Gastroesophageal sphincter (tissue), 3 donors: ENCODE data around the gene DRGX.

Experiments
- CTCF ChIP-seq, 4 experiments: fragments of 200-600 bp in 2 of 4; fragments of 450-650 bp in 2 of 4; sonication (generic) in 1 of 4; IDR thresholded peaks; one replicate each; pipeline ENCODE4 v1.5.1; 2017 to 2019; ENCODE audit warnings: antibody characterized with exemption in 4 of 4, mild to moderate bottlenecking in 2 of 4, moderate library complexity in 2 of 4
- EP300 ChIP-seq: sonication (generic); formaldehyde crosslinking; IDR thresholded peaks from one replicate; pipeline ENCODE4 v1.6.1; 2017; ENCODE audit warnings: antibody characterized with exemption, mild to moderate bottlenecking
- POLR2A ChIP-seq, 2 donors: fragments of 450-650 bp; IDR thresholded peaks; one replicate each; pipeline ENCODE4 v1.6.1; 2017; ENCODE audit warnings: antibody characterized with exemption in 2 of 2, mild to moderate bottlenecking in 2 of 2, moderate library complexity in 1 of 2
- POLR2AphosphoS5 ChIP-seq: sonication (generic); formaldehyde crosslinking; IDR thresholded peaks from one replicate; pipeline ENCODE4 v1.6.1; 2017; ENCODE audit warnings: antibody characterized with exemption

GRCh38 chr10:49375611-49376010 is 20.3 kb downstream of the DRGX start:
- TF ChIP-seq CTCF (IDR thresholded peaks at IDR 0.05) (no peak), POLR2A (IDR thresholded peaks at IDR 0.05) (no peak), POLR2AphosphoS5 (no peak), EP300 (no peak)
